Kidney (tissue), 14 donors: ENCODE data around the gene GRID1. TPM values are rescaled to one million over a fixed set of nuclear protein-coding genes. Genes with fewer than 3 reads are reported as not detected.
A peak's percentile ranks its signal among the peaks of the same experiment; 100 is the strongest.

Experiments
- DNase-seq, 5 donors: peaks; one replicate each; pipeline ENCODE4 v3.0.0-alpha.2; 2013 to 2020
- FAIRE-seq: peaks from 2 replicates; lab custom pipeline; 2012; peaks lifted over from hg19 to GRCh38; lab: Jason Lieb, UNC
- H3K27ac ChIP-seq, 2 donors: one replicate each; pipeline ENCODE4 v1.7.0; 2013; ENCODE audit warnings: low read depth in 2 of 2, low read length in 2 of 2, inconsistent platforms in 1 of 2
- H3K27me3 ChIP-seq: one replicate; pipeline ENCODE4 v1.7.1; 2013; ENCODE audit warnings: low read length, inconsistent platforms; ENCODE audit not compliant: control insufficient read depth, insufficient read depth
- H3K36me3 ChIP-seq, 3 donors: one replicate each; pipeline versions ENCODE4 v1.7.0 to v1.7.1; 2013; ENCODE audit warnings: low read length in 3 of 3, control low read depth in 1 of 3, inconsistent platforms in 1 of 3; ENCODE audit not compliant: insufficient read depth in 3 of 3, control insufficient read depth in 2 of 3
- H3K4me1 ChIP-seq, 3 donors: one replicate each; pipeline versions ENCODE4 v1.7.0 to v1.7.1; 2013; ENCODE audit warnings: low read length in 3 of 3, inconsistent platforms in 1 of 3, low read depth in 1 of 3; ENCODE audit not compliant: control insufficient read depth in 2 of 3, insufficient read depth in 2 of 3
- H3K4me3 ChIP-seq, 3 donors: one replicate each; pipeline versions ENCODE4 v1.7.0 to v1.8.1; 2013; ENCODE audit warnings: low read length in 3 of 3, control low read depth in 1 of 3, inconsistent platforms in 1 of 3
- H3K9ac ChIP-seq, 3 donors: one replicate each; pipeline versions ENCODE4 v1.7.0 to v1.7.1; 2013; ENCODE audit warnings: low read length in 3 of 3, control low read depth in 1 of 3, inconsistent platforms in 1 of 3
- H3K9me3 ChIP-seq, 3 donors: one replicate each; pipeline versions ENCODE4 v1.7.0 to v1.7.1; 2013; ENCODE audit warnings: low read length in 3 of 3, control low read depth in 1 of 3, inconsistent platforms in 1 of 3; ENCODE audit not compliant: control insufficient read depth in 2 of 3, insufficient read depth in 1 of 3
- CTCF ChIP-seq: IDR thresholded peaks from 3 replicates; pipeline ENCODE4 v1.5.1; 2012; ENCODE audit warnings: mild to moderate bottlenecking, moderate library complexity, borderline replicate concordance; ENCODE audit not compliant: insufficient read depth; ENCODE audit errors: extremely low read depth
- intact Hi-C: fragments of 100-400 bp; cut with DNase I; formaldehyde crosslinking; loops from one replicate; pipeline ENCODE4 v1.11.1; 2022
- polyA plus RNA-seq: library from polyadenylated mRNA; stranded (reverse); fragments of 350-450 nt; fragmentation: Illumina TruSeq; extraction: RNeasy Lipid Tissue Mini Kit (QIAGEN cat#74804); gene quantifications from one replicate; pipeline ENCODE4 v1.2.3, GENCODE V29; 2014; ENCODE audit warnings: low read depth, low replicate concordance; ENCODE audit not compliant: insufficient read depth
- total RNA-seq: library from RNA; stranded (reverse); fragmentation: NEBNext Ultra II Directional; extraction: Animal tissue kit (Norgen Biotek cat#: 25700); gene quantifications from one replicate; pipeline ENCODE4 v1.2.1, GENCODE V29; 2021
- donor health status: control.
- donor health status: control.
- donor health status: control.
- donor health status: control.
- donor health status: control.
- donor health status: DM: yes; HTN: yes; CAD: no.
- donor health status: Normal renal cell carcinoma (clear cell type).

Gene GRID1
- total and polyA plus RNA-seq, 2 donors from 2014 or later = 0.37 to 1.4 TPM

GRCh38 chr10:86085686-86086085, 280.9 kb downstream of the GRID1 start:
- intact Hi-C loops = no loop called here
- H3K27ac ChIP-seq = no peak overlapping the region
- no peaks in the 10 kb centered on the region for H3K36me3 ChIP-seq
- H3K4me1 ChIP-seq = no peaks in the 10 kb centered on the region
- H3K9ac ChIP-seq = no peak overlapping the region
- H3K9me3 ChIP-seq = no peaks in the 10 kb centered on the region
- DNase-seq = peak in 2 of 5 donors; percentile 6 to 14
- TF ChIP-seq CTCF = no peak
- no peak overlapping the region for H3K4me3 ChIP-seq
- no peak for FAIRE-seq
- no peaks in the 10 kb centered on the region for H3K27me3 ChIP-seq

- no peak overlapping the region for H3K9ac ChIP-seq
- TF ChIP-seq CTCF = no peak
- no peak for FAIRE-seq
- intact Hi-C loops = no loop called here
- no peaks in the 10 kb centered on the region for H3K36me3 ChIP-seq
- no peaks in the 10 kb centered on the region for H3K9me3 ChIP-seq
- DNase-seq = peak in 2 of 5 donors; percentile 7 to 9
- no peaks in the 10 kb centered on the region for H3K4me1 ChIP-seq
- no peaks in the 10 kb centered on the region for H3K27me3 ChIP-seq
- no peak overlapping the region for H3K4me3 ChIP-seq
- no peak overlapping the region for H3K27ac ChIP-seq
Measured at GRCh38 chr10:86085136-86085535, 281.5 kb downstream of the GRID1 start.

GRCh38 chr10:86084585-86084984, 282.0 kb downstream of the GRID1 start:
- no peak overlapping the region for H3K9ac ChIP-seq
- intact Hi-C loops = no loop called here
- TF ChIP-seq CTCF = no peak
- no peak overlapping the region for H3K27ac ChIP-seq
- no peak overlapping the region for H3K4me3 ChIP-seq
- DNase-seq (no peak), FAIRE-seq (no peak)
- no peaks in the 10 kb centered on the region for H3K27me3 ChIP-seq
- H3K4me1 ChIP-seq = no peaks in the 10 kb centered on the region
- no peaks in the 10 kb centered on the region for H3K36me3 ChIP-seq
- no peaks in the 10 kb centered on the region for H3K9me3 ChIP-seq

- no peaks in the 10 kb centered on the region for H3K9me3 ChIP-seq
- H3K9ac ChIP-seq = no peak overlapping the region
- DNase-seq = peak in 2 of 5 donors; percentile 5 to 6
- no peak overlapping the region for H3K27ac ChIP-seq
- H3K27me3 ChIP-seq = no peaks in the 10 kb centered on the region
- no peak overlapping the region for H3K4me3 ChIP-seq
- FAIRE-seq = no peak
- no peaks in the 10 kb centered on the region for H3K4me1 ChIP-seq
- intact Hi-C loops = no loop called here
- H3K36me3 ChIP-seq = no peaks in the 10 kb centered on the region
- TF ChIP-seq CTCF = no peak
Measured at GRCh38 chr10:86083664-86084175, 282.9 kb downstream of the GRID1 start.
